SK-N-SH (cell line): Measurements from ENCODE around the gene WDR88. TPM values are rescaled to one million over a fixed set of nuclear protein-coding genes. Genes with fewer than 3 reads are reported as not detected.

Experiments
- CTCF ChIA-PET: fragments of 300-600, 350-600 bp; formaldehyde crosslinking; extraction: SDS; loops from one replicate; lab custom pipeline; 2021; lab: Yijun Ruan, JAX
- POLR2A ChIA-PET: fragments of 350-600 bp; sonication (Branson Sonifier 250); formaldehyde crosslinking; extraction: SDS; loops from one replicate; lab custom pipeline; 2020; ENCODE audit warnings: antibody characterized with exemption, inconsistent platforms; lab: Yijun Ruan, JAX
- DNase-seq: peaks from one replicate; pipeline ENCODE4 v3.0.0; 2012
- H2AFZ ChIP-seq: fragments of 200-600 bp; sonication (generic); 2 replicates; pipeline ENCODE4 v1.8.1; 2016; ENCODE audit warnings: antibody characterized with exemption, mild to moderate bottlenecking, low read depth
- H3F3A ChIP-seq: fragments of 200-600 bp; sonication (generic); replicated peaks from 2 replicates; pipeline ENCODE3; 2016; ENCODE audit warnings: antibody characterized with exemption, mild to moderate bottlenecking; ENCODE audit not compliant: insufficient read depth
- H3K27ac ChIP-seq, 2 experiments: fragments of 200-500 bp in 1 of 2; fragments of 200-600 bp in 1 of 2; sonication (Bioruptor generic) in 1 of 2; sonication (generic), shearing (Covaris generic) in 1 of 2; 2 replicates each; pipeline versions ENCODE4 v1.5.1 to v1.6.1; 2014 to 2016; ENCODE audit warnings: low read depth in 2 of 2, inconsistent platforms in 1 of 2, low read length in 1 of 2, mild to moderate bottlenecking in 1 of 2, mixed read lengths in 1 of 2
- H3K27me3 ChIP-seq: fragments of 200-600 bp; sonication (generic), shearing (Covaris generic); 2 replicates; pipeline ENCODE4 v1.6.1; 2016; ENCODE audit warnings: mixed run types; ENCODE audit not compliant: insufficient read depth
- H3K36me3 ChIP-seq, 2 experiments: fragments of 200-500 bp in 1 of 2; fragments of 200-600 bp in 1 of 2; sonication (Bioruptor generic) in 1 of 2; sonication (generic) in 1 of 2; replicated peaks in 1 of 2; 2 replicates each; pipeline versions ENCODE3 to v1.5.1; 2014 to 2016; ENCODE audit warnings: low read length in 1 of 2, mild to moderate bottlenecking in 1 of 2; ENCODE audit not compliant: insufficient read depth in 2 of 2, control insufficient read depth in 1 of 2
- H3K4me1 ChIP-seq, 2 experiments: fragments of 200-500 bp in 1 of 2; fragments of 200-600 bp in 1 of 2; sonication (Bioruptor generic) in 1 of 2; sonication (generic), shearing (Covaris generic) in 1 of 2; 2 replicates each; pipeline versions ENCODE4 v1.5.1 to v1.6.1; 2014 to 2016; ENCODE audit warnings: low read depth in 1 of 2, low read length in 1 of 2, mixed run types in 1 of 2; ENCODE audit not compliant: insufficient read depth in 2 of 2, control insufficient read depth in 1 of 2
- H3K4me2 ChIP-seq: fragments of 200-600 bp; sonication (generic), shearing (Covaris generic); 2 replicates; pipeline ENCODE4 v1.6.1; 2017; ENCODE audit warnings: mixed run types
- H3K4me3 ChIP-seq, 2 experiments: fragments of 200-500 bp in 1 of 2; fragments of 200-600 bp in 1 of 2; sonication (Bioruptor generic) in 1 of 2; sonication (generic), shearing (Covaris generic) in 1 of 2; 2 replicates each; pipeline versions ENCODE4 v1.5.1 to v1.8.1; 2014 to 2016; ENCODE audit warnings: low read depth in 2 of 2, inconsistent platforms in 1 of 2, low read length in 1 of 2, mild to moderate bottlenecking in 1 of 2, mixed read lengths in 1 of 2, moderate library complexity in 1 of 2
- H3K79me2 ChIP-seq: fragments of 200-600 bp; sonication (generic); 2 replicates; pipeline ENCODE4 v1.8.1; 2017; ENCODE audit warnings: mild to moderate bottlenecking; ENCODE audit not compliant: insufficient read depth
- H3K9ac ChIP-seq: fragments of 200-600 bp; sonication (generic); 2 replicates; pipeline ENCODE4 v1.6.1; 2017; ENCODE audit warnings: mixed run types
- H3K9me2 ChIP-seq: fragments of 200-600 bp; sonication (generic); 2 replicates; pipeline ENCODE4 v1.6.1; 2017; ENCODE audit warnings: mixed run types
- H3K9me3 ChIP-seq: fragments of 200-600 bp; sonication (generic); 2 replicates; pipeline ENCODE4 v1.6.1; 2017; ENCODE audit warnings: mixed run types, mild to moderate bottlenecking, moderate library complexity
- H4K20me1 ChIP-seq: fragments of 200-600 bp; sonication (generic); 2 replicates; pipeline ENCODE4 v1.6.1; 2017; ENCODE audit warnings: mild to moderate bottlenecking, mixed run types; ENCODE audit not compliant: insufficient read depth
- CHD2 ChIP-seq: fragments of 150-350 bp; IDR thresholded peaks from 2 replicates; pipeline ENCODE4 v1.6.1; 2018; ENCODE audit warnings: low read length; ENCODE audit not compliant: partially characterized antibody
- CTCF ChIP-seq: fragments of 200-600 bp; sonication (generic); IDR thresholded peaks from 2 replicates; pipeline ENCODE4 v1.6.1; 2017; ENCODE audit warnings: antibody characterized with exemption, mild to moderate bottlenecking, moderate library complexity
- EP300 ChIP-seq, 2 experiments: IDR thresholded peaks; 2 replicates each; pipeline versions ENCODE4 v1.4.0 to v1.6.1; 2012; ENCODE audit warnings: borderline replicate concordance in 1 of 2, low read depth in 1 of 2, low read length in 1 of 2
- FOSL2 ChIP-seq: IDR thresholded peaks from 2 replicates; pipeline ENCODE4 v1.4.0; 2012; ENCODE audit warnings: low read depth, mild to moderate bottlenecking, moderate library complexity, borderline replicate concordance
- FOXJ3 ChIP-seq: sonication (generic); formaldehyde crosslinking; IDR thresholded peaks from 2 replicates; pipeline ENCODE4 v1.5.1; 2020; ENCODE audit warnings: mild to moderate bottlenecking, missing genetic modification reagents
- JUND ChIP-seq: IDR thresholded peaks from 2 replicates; pipeline ENCODE4 v1.4.0; 2012
- NFIC ChIP-seq: IDR thresholded peaks from 2 replicates; pipeline ENCODE4 v1.4.0; 2012; ENCODE audit warnings: borderline replicate concordance
- PBX3 ChIP-seq: IDR thresholded peaks from 2 replicates; pipeline ENCODE4; 2012
- RAD21 ChIP-seq: IDR thresholded peaks from 2 replicates; pipeline ENCODE4 v1.6.1; 2012; ENCODE audit warnings: mild to moderate bottlenecking, low read length
- SIN3A ChIP-seq: IDR thresholded peaks from 2 replicates; pipeline ENCODE4 v1.6.1; 2012; ENCODE audit warnings: low read depth, mild to moderate bottlenecking, low read length, moderate library complexity, borderline replicate concordance
- TAF1 ChIP-seq: IDR thresholded peaks from 2 replicates; pipeline ENCODE4 v1.6.1; 2012; ENCODE audit warnings: low read depth, mild to moderate bottlenecking, low read length, moderate library complexity, borderline replicate concordance
- TCF12 ChIP-seq: IDR thresholded peaks from 2 replicates; pipeline ENCODE4 v1.4.0; 2012
- WGBS: methylation state at CpG from one replicate; pipeline ENCODE4 v1.1.6; 2017; ENCODE audit warnings: low lambda C conversion rate; 5-methylcytosine and 5-hydroxymethylcytosine counted together
- polyA plus RNA-seq, 3 experiments: library from polyadenylated mRNA; depleted of rRNA; stranded (reverse); fragments of >200 nt; gene quantifications; 2 replicates each; pipeline ENCODE4 v1.2.3, GENCODE V29; 2012
- TF ChIP-seq, protein P1 (sequence below): IDR thresholded peaks from 2 replicates; pipeline ENCODE4 v1.4.0; 2012; ENCODE audit warnings: low read depth, borderline replicate concordance

WDR88 gene
- polyA plus RNA-seq, 1 of the 3 experiments (the other 2 are of a cell fraction): not detected

DNA sequence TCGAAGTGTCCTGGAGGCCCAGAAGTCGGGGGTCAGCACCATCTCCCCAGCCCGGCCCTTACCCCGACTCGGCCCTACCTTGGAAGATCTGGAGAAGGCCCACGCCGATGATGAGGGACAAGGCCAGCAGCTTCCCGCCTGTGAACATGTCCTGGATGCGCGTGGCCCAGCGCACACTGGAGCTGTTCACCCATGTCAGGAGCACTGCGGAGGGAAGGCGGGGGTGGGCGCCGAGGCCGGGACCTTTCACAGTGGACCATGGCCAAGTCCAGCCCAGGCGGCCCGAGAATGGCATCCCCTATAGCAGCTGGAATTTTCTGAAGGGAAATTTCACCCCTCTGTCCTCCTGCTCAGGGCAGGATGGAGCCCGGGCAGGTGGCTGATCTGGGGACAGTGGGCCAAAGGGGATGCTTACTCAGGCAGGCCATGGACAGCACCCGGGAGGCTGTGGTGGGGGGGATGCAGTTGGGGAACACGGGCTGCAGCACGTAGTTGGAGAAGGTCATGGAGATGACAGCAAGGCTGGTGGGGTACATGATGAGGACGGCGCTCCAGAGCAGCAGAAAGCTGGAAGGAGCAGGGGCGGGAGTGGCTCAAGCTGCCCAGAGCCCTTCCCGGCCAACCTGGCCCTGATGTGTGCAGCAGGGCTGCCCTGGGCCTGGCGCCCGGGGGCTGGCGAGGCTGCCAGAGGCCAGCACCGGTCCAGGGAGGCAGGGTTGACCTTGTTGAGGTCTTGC lies 80.7 kb downstream of the WDR88 start:
- ChIA-PET POLR2A (interaction anchor here (0.6 to 1.5 kb wide), 2 partner anchors 11 to 72 kb away, joined by 3 read pairs; no protein-coding TSS in a partner anchor), CTCF (interaction anchor here (1.1 to 2.1 kb wide), 4 partner anchors 17 to 194 kb away, joined by 3 to 7 read pairs (median 4); no protein-coding TSS in a partner anchor)
- H3K9ac ChIP-seq: no peak overlapping the region
- no peaks in the 10 kb centered on the region for H3K9me2 ChIP-seq
- no peaks in the 10 kb centered on the region for H4K20me1 ChIP-seq
- peak; percentile 29 for DNase-seq
- H3K4me3 ChIP-seq: no peak overlapping the region
- no peaks in the 10 kb centered on the region for H3K9me3 ChIP-seq
- no peak overlapping the region for H3K27ac ChIP-seq
- no peak overlapping the region for H3K4me2 ChIP-seq
- H3K36me3 ChIP-seq: no peaks in the 10 kb centered on the region
- no peaks in the 10 kb centered on the region; a peak in 1 of 4 replicates for H3K4me1 ChIP-seq
- H3F3A ChIP-seq: no peaks in the 10 kb centered on the region
- no peak for TF ChIP-seq FOXJ3 (CRISPR knock-in tag)
- TF ChIP-seq CHD2: no peak
- TF ChIP-seq TAF1: no peak
- no peak for TF ChIP-seq CTCF
- TF ChIP-seq SIN3A: no peak
- TF ChIP-seq TCF12: no peak
- TF ChIP-seq EP300 (IDR thresholded peaks at IDR 0.05; ENCODE audit: borderline replicate concordance in 1 of 2, low read depth in 1 of 2, low read length in 1 of 2): no peak
- no peak for TF ChIP-seq NFIC
- TF ChIP-seq, protein P1, sequence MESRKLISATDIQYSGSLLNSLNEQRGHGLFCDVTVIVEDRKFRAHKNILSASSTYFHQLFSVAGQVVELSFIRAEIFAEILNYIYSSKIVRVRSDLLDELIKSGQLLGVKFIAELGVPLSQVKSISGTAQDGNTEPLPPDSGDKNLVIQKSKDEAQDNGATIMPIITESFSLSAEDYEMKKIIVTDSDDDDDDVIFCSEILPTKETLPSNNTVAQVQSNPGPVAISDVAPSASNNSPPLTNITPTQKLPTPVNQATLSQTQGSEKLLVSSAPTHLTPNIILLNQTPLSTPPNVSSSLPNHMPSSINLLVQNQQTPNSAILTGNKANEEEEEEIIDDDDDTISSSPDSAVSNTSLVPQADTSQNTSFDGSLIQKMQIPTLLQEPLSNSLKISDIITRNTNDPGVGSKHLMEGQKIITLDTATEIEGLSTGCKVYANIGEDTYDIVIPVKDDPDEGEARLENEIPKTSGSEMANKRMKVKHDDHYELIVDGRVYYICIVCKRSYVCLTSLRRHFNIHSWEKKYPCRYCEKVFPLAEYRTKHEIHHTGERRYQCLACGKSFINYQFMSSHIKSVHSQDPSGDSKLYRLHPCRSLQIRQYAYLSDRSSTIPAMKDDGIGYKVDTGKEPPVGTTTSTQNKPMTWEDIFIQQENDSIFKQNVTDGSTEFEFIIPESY: no peak
- TF ChIP-seq JUND: no peak
- no peak for TF ChIP-seq PBX3
- WGBS: 78% methylated on average over 17 of the region's 30 CpGs
- H2AFZ ChIP-seq: no peak overlapping the region
- H3K27me3 ChIP-seq: no peaks in the 10 kb centered on the region
- H3K79me2 ChIP-seq: no peaks in the 10 kb centered on the region

- H3K9ac ChIP-seq: no peak overlapping the region
- no peak overlapping the region for H3K4me3 ChIP-seq
- no peak for TF ChIP-seq FOXJ3 (CRISPR knock-in tag)
- TF ChIP-seq RAD21: peak; percentile 31; the same call in 1 of the 2 replicates
- no peak for TF ChIP-seq FOSL2
- peak; percentile 27 for TF ChIP-seq CTCF
- no peaks in the 10 kb centered on the region for H3K36me3 ChIP-seq
- H3K4me2 ChIP-seq: no peak overlapping the region
- no peaks in the 10 kb centered on the region for H3K27me3 ChIP-seq
- no peak overlapping the region for H2AFZ ChIP-seq
- H3K4me1 ChIP-seq: no peaks in the 10 kb centered on the region; a peak in 1 of 4 replicates
- no peaks in the 10 kb centered on the region for H3F3A ChIP-seq
- WGBS: 78% methylated on average over 6 of the region's 6 CpGs
- no peak overlapping the region for H3K27ac ChIP-seq
- H3K9me2 ChIP-seq: no peaks in the 10 kb centered on the region
- no peaks in the 10 kb centered on the region for H3K79me2 ChIP-seq
- POLR2A ChIA-PET: no interaction called here
- H3K9me3 ChIP-seq: no peaks in the 10 kb centered on the region
- no peaks in the 10 kb centered on the region for H4K20me1 ChIP-seq
- CTCF ChIA-PET: interaction anchor here (0.7 to 1.8 kb wide), 8 partner anchors 11 to 563 kb away, joined by 3 to 6 read pairs (median 4); partner anchors contain the start of gene SLC7A10
- peak; percentile 65 for DNase-seq
Measured at GRCh38 chr19:33214596-33214995, 82.7 kb downstream of the WDR88 start.
